G401.6 (cell line): ENCODE results near the gene PRR12.
"Not testable (repeated sequence)": the region's sequence is repeated elsewhere in the genome, so short reads cannot be mapped to it uniquely, and the experiment has no call there.

Experiments
- FAIRE-seq: peaks from 2 replicates; lab custom pipeline; 2012; peaks lifted over from hg19 to GRCh38; lab: Jason Lieb, UNC

The PRR12 gene

DNA sequence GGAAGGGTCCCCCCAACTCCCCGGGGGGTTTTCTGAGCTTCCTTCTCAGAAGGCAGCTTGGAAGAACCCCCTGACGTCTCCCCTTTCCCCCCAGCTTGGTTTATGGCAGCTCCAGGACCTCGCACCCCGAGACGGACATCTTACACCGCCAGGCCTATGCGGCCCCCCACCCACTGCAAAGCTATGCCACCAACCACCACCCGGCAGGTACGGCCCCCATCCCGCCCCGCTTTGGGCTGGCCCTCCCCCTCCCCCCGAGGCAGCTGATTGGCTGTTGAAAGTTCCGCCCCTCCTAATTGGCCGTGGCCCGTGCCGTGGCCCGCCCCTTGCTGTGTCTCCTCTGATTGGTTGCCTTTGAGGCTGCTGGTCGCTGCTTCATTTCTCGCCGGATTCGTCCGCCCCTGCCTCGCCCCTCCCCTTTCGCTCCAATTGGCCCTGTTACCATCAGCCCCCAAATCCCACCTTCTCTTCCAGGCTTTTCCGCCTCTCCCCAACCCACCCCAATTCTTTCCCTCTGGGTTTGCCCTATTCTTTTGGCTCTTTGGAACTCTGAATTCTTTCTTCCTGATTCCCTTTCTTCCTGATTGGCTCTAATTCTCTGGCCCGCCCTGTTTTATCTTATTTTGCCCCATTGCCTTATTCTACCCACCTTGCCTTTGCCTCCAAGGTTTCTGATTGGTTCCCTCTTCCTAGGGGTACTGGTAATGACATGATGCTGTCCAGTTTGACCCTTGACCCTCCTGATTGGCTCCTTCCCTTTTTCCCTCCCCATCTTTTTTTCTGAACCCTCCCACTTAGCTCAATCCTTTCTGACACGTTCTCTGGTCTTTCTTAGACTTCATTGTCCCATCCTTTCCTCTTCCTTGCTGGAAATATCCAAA, 2.5 kb downstream of the PRR12 start:
- peak; percentile 97 for FAIRE-seq

- no peak for FAIRE-seq
Measured at GRCh38 chr19:49594157-49594992, 3.4 kb downstream of the PRR12 start.

DNA sequence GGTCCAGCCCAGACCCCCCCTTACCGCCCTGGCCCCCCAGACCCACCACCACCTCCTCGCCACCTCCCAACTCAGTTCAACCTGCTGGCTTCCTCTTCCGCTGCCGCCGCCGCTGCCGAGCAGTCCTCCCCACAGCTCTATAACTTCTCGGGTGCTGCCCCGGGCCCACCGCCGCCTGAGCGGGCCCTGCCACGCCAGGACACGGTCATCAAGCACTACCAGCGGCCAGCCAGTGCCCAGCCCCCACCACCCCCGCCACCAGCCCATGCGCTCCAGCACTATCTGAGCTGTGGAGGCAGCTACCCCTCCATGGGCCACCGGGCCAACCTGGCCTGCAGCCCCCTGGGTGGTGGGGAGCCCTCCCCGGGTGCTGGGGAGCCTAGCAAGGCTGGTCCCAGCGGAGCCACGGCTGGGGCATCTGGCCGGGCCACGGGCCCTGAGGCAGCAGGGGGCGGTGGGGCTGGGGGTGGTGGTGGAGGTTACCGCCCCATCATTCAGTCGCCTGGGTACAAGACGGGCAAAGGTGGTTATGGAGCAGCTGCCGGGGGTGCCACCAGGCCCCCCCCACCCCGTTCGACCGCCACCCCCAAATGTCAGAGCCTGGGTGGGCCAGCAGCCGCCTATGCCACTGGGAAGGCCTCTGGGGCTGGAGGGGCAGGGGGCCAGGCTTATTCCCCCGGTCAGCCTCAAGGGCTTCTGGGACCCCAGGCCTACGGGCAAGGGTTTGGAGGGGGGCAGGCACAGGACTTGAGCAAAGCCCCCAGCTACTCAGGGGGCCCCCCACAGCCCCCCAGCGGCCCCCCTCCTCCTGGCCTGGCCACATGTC, 4.2 kb downstream of the PRR12 start:
- FAIRE-seq, result no peak

- FAIRE-seq, result no peak
Measured at GRCh38 chr19:49595819-49596404, 4.9 kb downstream of the PRR12 start.

DNA sequence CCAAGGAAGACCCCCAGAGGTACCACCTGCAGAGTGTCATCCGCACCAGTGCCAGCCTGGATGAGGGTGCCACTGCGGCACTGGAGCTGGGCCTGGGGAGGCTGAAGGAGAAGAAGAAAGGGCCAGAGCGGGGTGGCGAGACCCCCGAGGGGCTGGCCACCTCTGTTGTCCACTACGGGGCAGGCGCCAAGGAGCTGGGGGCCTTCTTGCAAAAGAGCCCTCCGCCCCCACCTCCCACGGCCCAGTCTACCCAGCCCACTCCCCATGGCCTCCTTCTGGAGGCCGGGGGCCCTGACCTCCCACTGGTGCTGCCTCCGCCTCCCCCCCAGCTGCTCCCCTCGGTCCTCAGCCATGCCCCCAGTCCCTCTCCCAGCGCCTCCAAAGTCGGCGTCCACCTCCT, 5.4 kb downstream of the PRR12 start:
- FAIRE-seq, result no peak

- no peak for FAIRE-seq
Measured at GRCh38 chr19:49596954-49597702, 6.1 kb downstream of the PRR12 start.

- no peak for FAIRE-seq
Measured at GRCh38 chr19:49597703-49597974, 6.7 kb downstream of the PRR12 start.

DNA sequence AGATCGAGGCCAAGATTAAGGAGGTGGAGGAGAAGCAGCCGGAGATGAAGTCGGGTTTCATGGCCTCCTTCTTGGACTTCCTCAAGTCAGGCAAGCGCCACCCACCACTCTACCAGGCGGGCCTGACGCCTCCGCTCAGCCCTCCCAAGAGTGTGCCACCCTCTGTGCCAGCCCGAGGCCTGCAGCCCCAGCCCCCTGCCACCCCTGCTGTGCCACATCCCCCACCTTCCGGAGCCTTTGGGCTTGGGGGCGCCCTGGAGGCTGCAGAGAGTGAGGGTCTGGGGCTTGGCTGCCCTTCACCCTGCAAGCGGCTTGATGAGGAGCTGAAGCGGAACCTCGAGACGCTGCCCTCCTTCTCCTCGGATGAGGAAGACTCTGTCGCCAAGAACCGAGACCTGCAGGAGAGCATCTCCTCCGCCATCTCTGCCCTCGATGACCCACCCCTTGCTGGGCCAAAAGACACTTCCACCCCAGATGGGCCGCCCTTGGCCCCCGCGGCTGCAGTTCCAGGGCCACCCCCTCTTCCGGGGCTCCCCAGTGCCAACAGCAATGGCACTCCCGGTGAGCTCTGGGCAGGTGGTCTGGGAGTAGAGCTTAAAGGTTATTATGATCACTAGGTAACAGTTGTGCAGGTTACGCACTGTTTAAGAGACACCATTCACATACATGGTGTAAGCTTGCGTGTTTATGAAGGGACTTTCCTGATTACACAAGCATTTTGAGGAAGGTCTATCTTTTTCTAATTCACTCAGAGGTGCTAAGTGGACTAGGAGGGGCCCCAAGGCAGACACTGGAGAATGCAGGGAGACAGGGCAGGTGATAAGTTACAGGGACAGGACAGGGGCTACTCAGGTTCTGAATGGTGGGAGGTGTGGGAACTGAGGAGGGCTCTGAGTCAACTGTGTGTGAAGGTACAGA, 8.7 kb downstream of the PRR12 start:
- no peak for FAIRE-seq

GRCh38 chr19:49601482-49602038, 10.6 kb downstream of the PRR12 start:
- no peak for FAIRE-seq

GRCh38 chr19:49602806-49603205, 11.8 kb downstream of the PRR12 start:
- no peak for FAIRE-seq

GRCh38 chr19:49605605-49606004, 14.6 kb downstream of the PRR12 start:
- no peak for FAIRE-seq

- FAIRE-seq, result no peak
Measured at GRCh38 chr19:49609499-49610092, 18.6 kb downstream of the PRR12 start.

DNA sequence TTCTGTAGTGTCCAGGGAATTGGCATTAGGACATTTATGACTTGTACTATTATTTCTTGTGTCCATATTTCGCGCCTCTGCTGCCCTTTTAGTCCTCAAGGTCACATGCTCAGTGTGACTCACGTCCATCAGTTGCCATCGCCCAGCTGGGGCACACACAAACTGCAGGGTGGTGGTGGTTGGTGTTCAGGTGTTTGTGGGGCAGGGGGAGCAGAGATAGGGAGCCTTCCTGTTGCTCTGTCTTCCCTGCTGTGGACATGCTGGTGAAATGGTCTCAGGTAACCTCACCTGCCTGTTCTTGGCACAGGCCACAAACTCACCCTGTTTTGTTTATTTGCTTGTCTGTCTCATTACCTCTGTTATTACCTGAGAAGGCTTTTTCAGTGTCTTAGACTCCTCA, 22.4 kb downstream of the PRR12 start:
- FAIRE-seq, result no peak

DNA sequence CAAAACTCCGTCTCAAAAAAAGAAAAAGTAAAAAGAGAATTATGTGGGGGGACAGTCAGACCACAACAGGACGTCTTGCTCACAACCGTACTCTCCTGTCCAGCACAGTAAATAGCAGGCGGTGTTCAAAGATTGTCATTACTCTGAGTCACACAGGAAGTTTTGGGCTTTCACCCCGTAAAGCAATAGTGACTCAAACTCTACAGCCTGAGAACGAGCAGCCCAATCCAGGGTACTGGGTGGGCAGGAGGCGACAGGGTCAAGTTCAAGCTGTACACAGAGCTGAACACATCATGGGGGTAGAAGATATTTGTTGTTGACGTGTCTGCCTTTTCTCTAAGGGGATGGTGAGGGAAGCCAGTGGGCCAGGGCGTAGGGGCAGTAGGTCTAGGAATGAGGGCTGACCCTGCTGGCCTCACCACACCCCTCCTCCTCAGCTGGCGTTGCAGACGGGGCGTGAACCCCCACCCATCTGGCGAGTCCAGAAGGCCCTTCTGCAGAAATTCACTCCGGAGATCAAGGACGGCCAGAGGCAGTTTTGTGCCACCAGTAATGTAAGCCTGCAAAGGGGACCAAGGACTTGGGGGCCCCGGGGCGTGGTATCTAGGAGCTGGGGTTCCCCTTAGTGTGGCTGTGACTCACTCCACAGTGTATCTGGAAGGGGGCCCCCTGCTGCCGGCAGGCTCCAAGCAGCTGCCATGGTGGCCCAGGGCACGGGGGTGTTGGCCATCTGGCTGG, 23.3 kb downstream of the PRR12 start:
- FAIRE-seq, result no peak

DNA sequence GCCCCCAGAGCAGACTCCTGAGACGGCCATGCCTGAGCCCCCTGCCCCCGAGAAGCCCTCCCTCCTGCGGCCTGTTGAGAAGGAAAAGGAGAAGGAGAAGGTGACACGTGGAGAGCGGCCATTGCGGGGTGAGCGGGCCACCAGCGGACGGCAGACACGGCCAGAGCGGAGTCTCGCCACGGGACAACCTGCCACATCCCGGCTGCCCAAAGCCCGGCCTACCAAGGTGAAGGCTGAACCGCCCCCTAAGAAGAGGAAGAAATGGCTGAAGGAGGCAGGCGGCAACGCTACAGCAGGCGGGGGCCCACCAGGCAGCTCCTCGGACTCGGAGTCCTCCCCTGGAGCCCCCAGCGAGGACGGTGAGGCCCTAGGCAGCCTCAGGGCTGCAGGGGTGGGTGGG, 24.9 kb downstream of the PRR12 start:
- FAIRE-seq, result no peak

GRCh38 chr19:49616532-49616931, 25.6 kb downstream of the PRR12 start:
- FAIRE-seq, result no peak

DNA sequence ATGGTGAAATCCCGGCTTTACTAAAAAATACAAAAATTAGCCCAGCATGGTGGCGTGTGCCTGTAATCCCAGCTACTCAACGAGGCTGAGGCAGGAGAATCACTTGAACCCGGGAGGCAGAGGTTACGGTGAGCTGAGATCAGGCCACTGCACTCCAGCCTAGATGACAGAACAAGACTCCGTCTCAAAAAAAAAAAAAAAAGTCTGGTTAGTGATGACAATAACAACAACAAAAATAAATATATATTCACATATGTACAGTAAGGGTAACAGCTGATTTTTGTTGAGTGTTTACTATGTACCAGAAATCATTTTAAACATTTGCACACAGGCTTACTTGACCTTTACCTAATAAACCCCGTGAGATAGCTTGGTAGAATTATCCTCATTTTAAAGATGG, 26.0 kb downstream of the PRR12 start:
- FAIRE-seq, result no peak

DNA sequence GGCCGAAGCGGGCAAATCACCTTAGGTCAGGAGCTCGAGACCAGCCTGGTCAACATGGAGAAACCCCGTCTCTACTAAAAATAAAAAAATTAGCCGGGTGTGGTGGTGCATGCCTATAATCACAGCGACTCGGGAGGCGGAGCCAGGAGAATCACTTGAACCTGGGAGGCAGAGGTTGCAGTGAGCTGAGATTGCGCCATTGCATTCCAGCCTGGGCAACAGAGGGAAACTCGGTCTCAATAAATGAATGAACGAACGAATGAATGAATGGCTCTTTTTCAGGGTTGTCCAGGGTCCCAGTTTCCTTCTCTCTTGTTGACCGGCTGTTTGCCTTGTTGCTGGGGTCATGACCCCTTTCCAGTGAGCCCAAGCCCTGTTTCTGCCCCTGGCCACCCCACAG, 26.9 kb downstream of the PRR12 start:
- FAIRE-seq, result not testable (repeated sequence)
